Kidney epithelial cell (primary cell): ENCODE data around the gene RAB3B. TPM values are rescaled to one million over a fixed set of nuclear protein-coding genes. Genes with fewer than 3 reads are reported as not detected.
A peak's percentile ranks its signal among the peaks of the same experiment; 100 is the strongest.
"Not testable (repeated sequence)": the region's sequence is repeated elsewhere in the genome, so short reads cannot be mapped to it uniquely, and the experiment has no call there.

Experiments used
- DNase-seq: peaks from one replicate; pipeline ENCODE4 v3.0.0-alpha.2; 2010; ENCODE audit warnings: low read depth
- H3K27me3 ChIP-seq: 2 replicates; pipeline ENCODE4 v1.6.0; 2011; ENCODE audit warnings: low read length; ENCODE audit not compliant: control insufficient read depth, insufficient read depth
- H3K36me3 ChIP-seq: 2 replicates; pipeline ENCODE4 v1.5.1; 2011; ENCODE audit warnings: low read length; ENCODE audit not compliant: control insufficient read depth, insufficient read depth
- H3K4me3 ChIP-seq: 2 replicates; pipeline ENCODE4 v1.5.1; 2011; ENCODE audit warnings: low read depth, mild to moderate bottlenecking, control low read depth, low read length
- total RNA-seq: library from RNA; depleted of rRNA; stranded (reverse); fragments of >200 nt; gene quantifications from 2 replicates; pipeline ENCODE4 v1.2.3, GENCODE V29; 2015
- TF ChIP-seq, protein P1 (sequence below): IDR thresholded peaks from 2 replicates; pipeline ENCODE4 v1.5.1; 2011; ENCODE audit warnings: mild to moderate bottlenecking, moderate library complexity, low read length, control low read depth, inconsistent platforms; ENCODE audit not compliant: insufficient read depth, poor library complexity, severe bottlenecking

The RAB3B gene
- total RNA-seq, 1 donor from 2014 or later = 35.9 TPM

DNA sequence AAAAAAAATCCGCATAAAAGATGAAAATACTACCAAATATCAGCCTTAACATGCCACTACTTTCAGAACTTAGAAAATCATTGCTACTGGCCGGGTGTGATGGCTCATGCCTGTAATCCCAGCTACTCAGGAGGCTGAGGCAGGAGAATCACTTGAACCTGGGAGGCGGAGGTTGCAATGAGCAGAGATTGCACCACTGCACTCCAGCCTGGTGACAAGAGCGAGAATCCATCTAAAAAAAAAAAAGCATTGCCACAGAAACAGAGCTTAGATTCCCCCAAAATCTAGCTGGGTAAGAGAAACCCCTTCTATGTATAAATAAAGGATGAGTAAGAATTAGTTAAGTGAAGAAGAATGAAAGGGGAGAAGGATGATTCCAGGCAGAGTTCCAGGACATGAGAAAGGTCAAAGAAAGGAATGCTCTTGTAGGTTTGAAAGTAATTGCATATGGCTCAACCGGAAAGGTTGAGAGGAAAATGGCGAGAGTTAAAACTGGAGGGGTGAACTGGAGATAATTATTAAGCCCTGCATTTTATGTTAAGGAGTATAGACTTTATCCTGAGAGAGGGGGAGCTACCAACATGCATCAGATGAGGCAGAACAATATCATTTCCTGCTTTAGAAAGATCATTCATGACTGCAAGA, 92.3 kb downstream of the RAB3B start:
- TF ChIP-seq, protein P1, sequence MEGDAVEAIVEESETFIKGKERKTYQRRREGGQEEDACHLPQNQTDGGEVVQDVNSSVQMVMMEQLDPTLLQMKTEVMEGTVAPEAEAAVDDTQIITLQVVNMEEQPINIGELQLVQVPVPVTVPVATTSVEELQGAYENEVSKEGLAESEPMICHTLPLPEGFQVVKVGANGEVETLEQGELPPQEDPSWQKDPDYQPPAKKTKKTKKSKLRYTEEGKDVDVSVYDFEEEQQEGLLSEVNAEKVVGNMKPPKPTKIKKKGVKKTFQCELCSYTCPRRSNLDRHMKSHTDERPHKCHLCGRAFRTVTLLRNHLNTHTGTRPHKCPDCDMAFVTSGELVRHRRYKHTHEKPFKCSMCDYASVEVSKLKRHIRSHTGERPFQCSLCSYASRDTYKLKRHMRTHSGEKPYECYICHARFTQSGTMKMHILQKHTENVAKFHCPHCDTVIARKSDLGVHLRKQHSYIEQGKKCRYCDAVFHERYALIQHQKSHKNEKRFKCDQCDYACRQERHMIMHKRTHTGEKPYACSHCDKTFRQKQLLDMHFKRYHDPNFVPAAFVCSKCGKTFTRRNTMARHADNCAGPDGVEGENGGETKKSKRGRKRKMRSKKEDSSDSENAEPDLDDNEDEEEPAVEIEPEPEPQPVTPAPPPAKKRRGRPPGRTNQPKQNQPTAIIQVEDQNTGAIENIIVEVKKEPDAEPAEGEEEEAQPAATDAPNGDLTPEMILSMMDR = no peak
- peak; percentile 52 for DNase-seq
- no peaks in the 10 kb centered on the region for H3K27me3 ChIP-seq
- H3K36me3 ChIP-seq = no peaks in the 10 kb centered on the region
- no peak overlapping the region for H3K4me3 ChIP-seq

DNA sequence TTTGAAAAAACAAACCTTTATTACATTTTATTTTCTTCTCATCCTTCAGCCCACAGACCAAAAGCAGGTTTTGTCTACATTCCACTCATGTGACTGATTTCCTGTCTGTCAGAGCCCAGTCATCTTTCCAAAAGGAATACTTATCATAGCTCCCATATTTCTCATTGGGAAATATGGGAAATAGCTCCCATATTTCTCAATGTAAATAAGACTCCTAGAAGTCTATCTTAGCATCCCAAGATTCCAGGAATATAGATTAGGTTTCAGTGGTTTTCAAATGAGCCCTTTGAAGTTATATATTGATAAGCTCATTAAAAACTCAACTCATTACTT, 92.8 kb downstream of the RAB3B start:
- TF ChIP-seq, protein P1 = no peak
- DNase-seq = peak; percentile 34
- Histone ChIP-seq H3K27me3 (no peaks in the 10 kb centered on the region), H3K36me3 (no peaks in the 10 kb centered on the region), H3K4me3 (no peak overlapping the region)

DNA sequence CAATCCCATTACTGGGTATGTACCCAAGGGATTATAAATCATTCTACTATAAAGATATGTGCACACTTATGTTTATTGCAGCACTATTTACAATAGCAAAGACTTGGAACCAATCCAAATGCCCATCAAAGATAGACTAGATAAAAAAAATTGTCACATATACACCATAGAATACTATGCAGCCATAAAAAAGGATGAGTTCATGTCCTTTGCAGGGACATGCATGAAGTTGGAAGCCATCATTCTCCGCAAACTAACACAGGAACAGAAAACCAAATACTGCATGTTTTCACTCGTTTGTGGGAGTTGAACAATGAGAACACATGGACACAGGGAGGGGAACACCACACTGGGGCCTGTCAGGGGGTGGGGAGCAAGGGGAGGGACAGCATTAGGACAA, 95.8 kb downstream of the RAB3B start:
- DNase-seq, H3K4me3 ChIP-seq, H3K36me3 ChIP-seq, H3K27me3 ChIP-seq: not testable (repeated sequence)

DNA sequence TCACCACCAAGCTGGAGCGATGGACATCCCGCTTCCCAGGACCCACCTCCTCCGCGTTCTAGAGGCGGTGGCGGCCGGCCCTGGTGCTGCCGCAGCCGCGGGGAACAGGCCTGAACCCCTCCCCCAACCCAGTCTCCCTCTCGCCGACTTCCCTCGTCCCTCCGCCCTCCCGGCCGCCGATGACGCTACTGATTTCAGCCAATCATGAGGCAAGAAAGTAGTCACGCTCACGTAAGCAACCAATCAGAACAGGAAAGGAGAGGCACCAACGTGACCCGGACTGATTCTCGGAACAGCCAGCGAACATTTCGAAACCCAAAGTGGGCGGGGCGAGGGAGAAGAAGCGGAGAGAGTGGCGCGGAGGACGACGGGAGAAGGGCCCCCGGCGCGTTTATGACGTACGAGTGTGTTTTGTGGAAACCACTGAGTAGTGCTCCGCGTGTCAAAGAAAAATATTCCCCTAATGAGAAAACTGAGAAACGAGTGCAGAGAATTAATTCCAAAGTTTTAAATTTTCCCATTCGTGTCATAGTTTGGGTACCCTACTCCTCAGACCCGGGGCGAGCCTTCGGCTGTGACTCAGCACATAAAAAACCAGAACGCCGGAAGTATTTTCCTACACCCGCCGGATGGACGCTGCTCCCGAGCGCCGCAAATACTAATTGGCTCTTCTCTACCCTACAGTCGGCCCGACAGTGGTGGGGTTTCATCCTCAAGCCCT, 111.7 kb downstream of the RAB3B start, which contains the start of gene NRDC:
Gene NRDC (minus strand): TSS at position 112 of the 721 bp plus-strand sequence. CDS start 112 bp downstream, outside the sequence.
- Histone ChIP-seq H3K27me3 (no peaks in the 10 kb centered on the region), H3K36me3 (no peaks in the 10 kb centered on the region), H3K4me3 (peak within 1 kb of the TSS; percentile 76)
- TF ChIP-seq, protein P1 = no peak
- peak; percentile 98 for DNase-seq

DNA sequence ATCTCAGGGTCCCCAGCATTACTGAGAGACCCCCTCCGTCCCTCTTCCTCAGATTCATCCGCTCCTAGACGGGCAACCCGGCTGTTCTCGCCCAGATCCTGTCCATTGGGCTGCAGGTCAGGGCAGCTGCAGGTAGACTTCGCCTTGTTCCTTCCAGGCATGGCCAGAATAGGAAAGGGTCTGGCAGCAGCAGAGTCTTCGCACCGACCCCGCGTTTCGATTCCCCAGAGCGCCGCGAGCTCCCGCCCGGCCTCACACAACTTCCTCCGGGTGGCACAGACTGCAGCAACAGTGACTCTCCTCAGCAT, 112.2 kb downstream of the RAB3B start:
- Histone ChIP-seq H3K27me3 (no peaks in the 10 kb centered on the region), H3K4me3 (peak overlapping the region; percentile 76), H3K36me3 (no peaks in the 10 kb centered on the region)
- DNase-seq = no peak
- TF ChIP-seq, protein P1 = no peak

DNA sequence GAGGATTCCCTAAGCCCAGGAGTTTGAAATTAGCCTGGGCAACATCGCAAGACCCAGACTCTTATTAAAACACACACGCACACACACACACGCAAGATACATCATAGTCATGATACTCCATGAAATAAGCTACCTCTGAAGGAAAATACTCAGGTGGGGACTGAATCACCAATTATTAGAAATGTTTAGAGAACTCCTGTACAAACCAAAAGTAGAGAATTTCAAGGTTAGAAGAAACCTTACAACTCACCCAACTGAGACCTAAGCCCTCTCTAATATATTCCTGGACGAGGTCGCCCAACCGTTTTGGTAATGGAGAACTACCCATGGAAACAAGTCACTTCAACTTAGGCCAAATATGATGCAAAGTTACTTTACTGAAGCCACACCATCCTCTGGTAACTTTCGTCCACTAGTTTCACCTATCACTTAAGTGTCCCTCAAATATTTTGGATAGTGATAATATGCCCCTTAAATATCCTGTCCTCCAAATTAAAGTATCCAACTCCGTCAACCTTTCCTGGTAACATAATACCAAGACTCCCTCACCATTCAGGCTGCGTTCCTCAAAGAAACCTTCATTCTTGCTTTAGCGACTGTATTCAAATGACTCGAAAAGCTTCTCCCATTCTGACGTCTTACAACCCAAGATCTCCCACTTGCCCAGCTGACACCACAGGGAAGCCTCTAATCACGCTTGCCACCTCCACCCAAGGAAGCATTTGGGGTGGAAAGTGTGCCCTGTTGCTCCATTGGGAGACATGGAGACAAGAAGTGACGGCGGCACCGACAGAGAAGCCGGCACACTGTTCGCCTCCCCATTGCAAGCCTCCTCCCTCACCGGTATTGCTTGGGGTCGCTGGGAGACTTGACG, 112.8 kb downstream of the RAB3B start:
- TF ChIP-seq, protein P1 = no peak
- peak overlapping the region; percentile 76 for H3K4me3 ChIP-seq
- no peaks in the 10 kb centered on the region for H3K27me3 ChIP-seq
- no peaks in the 10 kb centered on the region for H3K36me3 ChIP-seq
- no peak for DNase-seq
